ENCODE measurements around the gene TMEM267.
"Not testable (repeated sequence)": the region's sequence is repeated elsewhere in the genome, so short reads cannot be mapped to it uniquely, and the experiment has no call there.

DNA sequence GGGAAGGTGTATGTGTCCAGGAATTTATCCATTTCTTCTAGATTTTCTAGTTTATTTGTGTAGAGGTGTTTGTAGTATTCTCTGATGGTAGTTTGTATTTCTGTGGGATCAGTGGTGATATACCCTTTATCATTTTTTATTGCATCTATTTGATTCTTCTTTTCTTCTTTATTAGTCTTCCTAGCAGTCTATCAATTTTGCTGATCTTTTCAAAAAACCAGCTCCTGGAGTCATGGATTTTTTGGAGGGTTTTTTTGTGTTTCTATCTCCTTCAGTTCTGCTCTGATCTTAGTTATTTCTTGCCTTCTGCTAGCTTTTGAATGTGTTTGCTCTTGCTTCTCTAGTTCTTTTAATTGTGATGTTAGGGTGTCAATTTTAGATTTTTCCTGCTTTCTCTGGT, 42.1 kb downstream of the TMEM267 start:
- TF ChIP-seq, protein P1, sequence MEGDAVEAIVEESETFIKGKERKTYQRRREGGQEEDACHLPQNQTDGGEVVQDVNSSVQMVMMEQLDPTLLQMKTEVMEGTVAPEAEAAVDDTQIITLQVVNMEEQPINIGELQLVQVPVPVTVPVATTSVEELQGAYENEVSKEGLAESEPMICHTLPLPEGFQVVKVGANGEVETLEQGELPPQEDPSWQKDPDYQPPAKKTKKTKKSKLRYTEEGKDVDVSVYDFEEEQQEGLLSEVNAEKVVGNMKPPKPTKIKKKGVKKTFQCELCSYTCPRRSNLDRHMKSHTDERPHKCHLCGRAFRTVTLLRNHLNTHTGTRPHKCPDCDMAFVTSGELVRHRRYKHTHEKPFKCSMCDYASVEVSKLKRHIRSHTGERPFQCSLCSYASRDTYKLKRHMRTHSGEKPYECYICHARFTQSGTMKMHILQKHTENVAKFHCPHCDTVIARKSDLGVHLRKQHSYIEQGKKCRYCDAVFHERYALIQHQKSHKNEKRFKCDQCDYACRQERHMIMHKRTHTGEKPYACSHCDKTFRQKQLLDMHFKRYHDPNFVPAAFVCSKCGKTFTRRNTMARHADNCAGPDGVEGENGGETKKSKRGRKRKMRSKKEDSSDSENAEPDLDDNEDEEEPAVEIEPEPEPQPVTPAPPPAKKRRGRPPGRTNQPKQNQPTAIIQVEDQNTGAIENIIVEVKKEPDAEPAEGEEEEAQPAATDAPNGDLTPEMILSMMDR (IDR thresholded peaks at IDR 0.05): not testable (repeated sequence)
- TF ChIP-seq ZFX (IDR thresholded peaks at IDR 0.05; ENCODE audit: borderline replicate concordance): not testable (repeated sequence)

Data from 22Rv1 (cell line).